IPS-18c (cell line): ENCODE measurements around the gene UPF3A.
A peak's percentile ranks its signal among the peaks of the same experiment; 100 is the strongest.

Experiments
- H3K4me3 ChIP-seq: 2 replicates; pipeline ENCODE4 v1.7.0; 2013; ENCODE audit warnings: low read depth, mild to moderate bottlenecking, low read length, moderate library complexity; ENCODE audit not compliant: insufficient read depth
- H3K9me3 ChIP-seq: one replicate; pipeline ENCODE4 v1.6.1; 2013; ENCODE audit warnings: mild to moderate bottlenecking, low read length, moderate library complexity; ENCODE audit not compliant: control insufficient read depth, insufficient read depth

The UPF3A gene

GRCh38 chr13:114286808-114287207 lies 5.4 kb downstream of the UPF3A start:
- Histone ChIP-seq H3K9me3 (no peaks in the 10 kb centered on the region), H3K4me3 (no peak overlapping the region)

GRCh38 chr13:114288157-114288591 lies 6.8 kb downstream of the UPF3A start:
- Histone ChIP-seq H3K9me3 (no peaks in the 10 kb centered on the region), H3K4me3 (no peak overlapping the region)

- H3K9me3 ChIP-seq: no peaks in the 10 kb centered on the region
- no peak overlapping the region for H3K4me3 ChIP-seq
Measured at GRCh38 chr13:114296448-114296847, 15.0 kb downstream of the UPF3A start.

GRCh38 chr13:114296902-114297301 lies 15.5 kb downstream of the UPF3A start:
- Histone ChIP-seq H3K4me3 (no peak overlapping the region), H3K9me3 (no peaks in the 10 kb centered on the region)

- Histone ChIP-seq H3K9me3 (no peaks in the 10 kb centered on the region), H3K4me3 (no peak overlapping the region)
Measured at GRCh38 chr13:114298866-114299265, 17.5 kb downstream of the UPF3A start.

- H3K4me3 ChIP-seq: no peak overlapping the region
- H3K9me3 ChIP-seq: no peaks in the 10 kb centered on the region
Measured at GRCh38 chr13:114299604-114300305, 18.4 kb downstream of the UPF3A start.

- Histone ChIP-seq H3K9me3 (no peaks in the 10 kb centered on the region), H3K4me3 (no peak overlapping the region)
Measured at GRCh38 chr13:114303700-114304327, 22.4 kb downstream of the UPF3A start.

- Histone ChIP-seq H3K9me3 (no peaks in the 10 kb centered on the region), H3K4me3 (no peak overlapping the region)
Measured at GRCh38 chr13:114304346-114305034, 23.1 kb downstream of the UPF3A start.

GRCh38 chr13:114309086-114309485 lies 27.7 kb downstream of the UPF3A start:
- Histone ChIP-seq H3K9me3 (no peaks in the 10 kb centered on the region), H3K4me3 (no peak overlapping the region)

GRCh38 chr13:114309806-114310410 lies 28.5 kb downstream of the UPF3A start:
- H3K4me3 ChIP-seq: no peak overlapping the region
- H3K9me3 ChIP-seq: no peaks in the 10 kb centered on the region

- Histone ChIP-seq H3K4me3 (no peak overlapping the region), H3K9me3 (no peaks in the 10 kb centered on the region)
Measured at GRCh38 chr13:114310956-114311355, 29.6 kb downstream of the UPF3A start.

GRCh38 chr13:114311387-114311786 lies 30.0 kb downstream of the UPF3A start:
- Histone ChIP-seq H3K4me3 (no peak overlapping the region), H3K9me3 (no peaks in the 10 kb centered on the region)

GRCh38 chr13:114311908-114312307 lies 30.5 kb downstream of the UPF3A start:
- Histone ChIP-seq H3K9me3 (no peaks in the 10 kb centered on the region), H3K4me3 (no peak overlapping the region)

- no peak overlapping the region for H3K4me3 ChIP-seq
- no peaks in the 10 kb centered on the region for H3K9me3 ChIP-seq
Measured at GRCh38 chr13:114313061-114313860, 31.9 kb downstream of the UPF3A start.

GRCh38 chr13:114314074-114314912 lies 32.9 kb downstream of the UPF3A start, which contains the start of gene CHAMP1:
Gene CHAMP1 (plus strand): TSS chr13:114314503. CDS start chr13:114323843, 9,340 bp downstream.
- Histone ChIP-seq H3K4me3 (peak within 1 kb of the TSS; percentile 89), H3K9me3 (no peaks in the 10 kb centered on the region)

GRCh38 chr13:114315074-114315785 lies 33.8 kb downstream of the UPF3A start:
- Histone ChIP-seq H3K9me3 (no peaks in the 10 kb centered on the region), H3K4me3 (peak overlapping the region; percentile 89)
